A549 (cell line): Measurements from ENCODE around the gene RIN3.

Source experiments
- BHLHE40 ChIP-seq: IDR thresholded peaks from 2 replicates; pipeline ENCODE4 v1.6.1; 2012; ENCODE audit warnings: low read depth, low read length, inconsistent platforms
- CBX2 ChIP-seq: fragments of 200-600 bp; sonication (generic); IDR thresholded peaks from 2 replicates; pipeline ENCODE4 v1.6.1; 2016; ENCODE audit warnings: low read depth, mild to moderate bottlenecking, borderline replicate concordance
- CHD2 ChIP-seq: fragments of 150-350 bp; IDR thresholded peaks from 2 replicates; pipeline ENCODE4 v1.6.1; 2014; ENCODE audit warnings: low read length; ENCODE audit not compliant: partially characterized antibody
- ESRRA ChIP-seq: fragments of 150-350 bp; IDR thresholded peaks from 2 replicates; pipeline ENCODE4 v1.6.1; 2014; ENCODE audit warnings: mild to moderate bottlenecking, low read length, borderline replicate concordance
- HMGXB4 ChIP-seq: fragments of 250-450 bp; sonication (Bioruptor Pico); IDR thresholded peaks from 2 replicates; pipeline ENCODE4 v1.5.0; 2021; ENCODE audit warnings: mild to moderate bottlenecking, moderate library complexity, borderline replicate concordance
- MAZ ChIP-seq: fragments of 150-350 bp; IDR thresholded peaks from 2 replicates; pipeline ENCODE4 v1.6.1; 2014; ENCODE audit warnings: antibody characterized with exemption, low read depth, low read length, borderline replicate concordance
- POLR2A ChIP-seq: IDR thresholded peaks from 2 replicates; pipeline ENCODE4 v1.6.1; 2012; ENCODE audit warnings: mild to moderate bottlenecking, low read length
- RAD21 ChIP-seq, 2 experiments: fragments of >200 bp in 1 of 2; sonication (Bioruptor Twin) in 1 of 2; formaldehyde crosslinking in 1 of 2; IDR thresholded peaks in 1 of 2; conservative IDR thresholded peaks in 1 of 2; 2 replicates in 1 of 2; 3 replicates in 1 of 2; pipeline ENCODE4 v1.6.1; 2012 to 2018; ENCODE audit warnings: inconsistent platforms in 1 of 2
- RNF2 ChIP-seq: fragments of 200-600 bp; sonication (generic); IDR thresholded peaks from 2 replicates; pipeline ENCODE4 v1.6.1; 2016; ENCODE audit warnings: low read depth, mild to moderate bottlenecking, antibody characterized with exemption, moderate library complexity, borderline replicate concordance
- SMC3 ChIP-seq: fragments of >200 bp; sonication (Bioruptor Twin); formaldehyde crosslinking; IDR thresholded peaks from 3 replicates; pipeline ENCODE4 v1.6.1; 2018; ENCODE audit warnings: inconsistent platforms
- TF ChIP-seq, protein P1 (sequence below): fragments of >200 bp; sonication (Bioruptor Twin); formaldehyde crosslinking; IDR thresholded peaks from 3 replicates; pipeline ENCODE4 v1.5.1; 2016

DNA sequence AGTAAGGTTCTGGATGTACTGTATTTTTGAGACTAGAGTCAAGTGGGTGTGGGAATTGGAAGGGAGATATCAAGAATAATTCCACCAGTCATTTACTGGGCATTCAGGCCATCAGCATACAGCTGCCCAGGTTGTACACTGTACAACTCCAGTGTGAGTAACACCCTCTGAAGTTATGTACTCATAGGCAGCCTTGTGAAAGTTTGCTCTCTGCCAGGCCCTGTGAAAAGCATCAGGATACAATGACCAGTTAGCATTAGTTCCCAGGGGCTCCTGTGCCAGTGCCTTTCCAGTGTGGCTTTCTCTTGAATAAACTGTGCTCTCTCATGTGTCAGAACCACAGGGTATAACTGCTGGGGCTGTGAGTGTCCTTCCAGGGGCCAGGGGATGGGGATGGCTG lies 145.1 kb downstream of the RIN3 start:
- TF ChIP-seq, protein P1, sequence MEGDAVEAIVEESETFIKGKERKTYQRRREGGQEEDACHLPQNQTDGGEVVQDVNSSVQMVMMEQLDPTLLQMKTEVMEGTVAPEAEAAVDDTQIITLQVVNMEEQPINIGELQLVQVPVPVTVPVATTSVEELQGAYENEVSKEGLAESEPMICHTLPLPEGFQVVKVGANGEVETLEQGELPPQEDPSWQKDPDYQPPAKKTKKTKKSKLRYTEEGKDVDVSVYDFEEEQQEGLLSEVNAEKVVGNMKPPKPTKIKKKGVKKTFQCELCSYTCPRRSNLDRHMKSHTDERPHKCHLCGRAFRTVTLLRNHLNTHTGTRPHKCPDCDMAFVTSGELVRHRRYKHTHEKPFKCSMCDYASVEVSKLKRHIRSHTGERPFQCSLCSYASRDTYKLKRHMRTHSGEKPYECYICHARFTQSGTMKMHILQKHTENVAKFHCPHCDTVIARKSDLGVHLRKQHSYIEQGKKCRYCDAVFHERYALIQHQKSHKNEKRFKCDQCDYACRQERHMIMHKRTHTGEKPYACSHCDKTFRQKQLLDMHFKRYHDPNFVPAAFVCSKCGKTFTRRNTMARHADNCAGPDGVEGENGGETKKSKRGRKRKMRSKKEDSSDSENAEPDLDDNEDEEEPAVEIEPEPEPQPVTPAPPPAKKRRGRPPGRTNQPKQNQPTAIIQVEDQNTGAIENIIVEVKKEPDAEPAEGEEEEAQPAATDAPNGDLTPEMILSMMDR, result no peak
- TF ChIP-seq CBX2 (no peak), CHD2 (no peak), RAD21 (conservative IDR thresholded peaks at IDR 0.05 in 1 of 2, IDR thresholded peaks at IDR 0.05 in 1 of 2) (no peak), POLR2A (no peak), RNF2 (no peak), HMGXB4 (CRISPR knock-in tag) (no peak), SMC3 (no peak), MAZ (no peak), ESRRA (no peak), BHLHE40 (no peak)
